ENCODE results near the gene TRMT61A.
"Not testable (repeated sequence)": the region's sequence is repeated elsewhere in the genome, so short reads cannot be mapped to it uniquely, and the experiment has no call there.

TRMT61A gene

DNA sequence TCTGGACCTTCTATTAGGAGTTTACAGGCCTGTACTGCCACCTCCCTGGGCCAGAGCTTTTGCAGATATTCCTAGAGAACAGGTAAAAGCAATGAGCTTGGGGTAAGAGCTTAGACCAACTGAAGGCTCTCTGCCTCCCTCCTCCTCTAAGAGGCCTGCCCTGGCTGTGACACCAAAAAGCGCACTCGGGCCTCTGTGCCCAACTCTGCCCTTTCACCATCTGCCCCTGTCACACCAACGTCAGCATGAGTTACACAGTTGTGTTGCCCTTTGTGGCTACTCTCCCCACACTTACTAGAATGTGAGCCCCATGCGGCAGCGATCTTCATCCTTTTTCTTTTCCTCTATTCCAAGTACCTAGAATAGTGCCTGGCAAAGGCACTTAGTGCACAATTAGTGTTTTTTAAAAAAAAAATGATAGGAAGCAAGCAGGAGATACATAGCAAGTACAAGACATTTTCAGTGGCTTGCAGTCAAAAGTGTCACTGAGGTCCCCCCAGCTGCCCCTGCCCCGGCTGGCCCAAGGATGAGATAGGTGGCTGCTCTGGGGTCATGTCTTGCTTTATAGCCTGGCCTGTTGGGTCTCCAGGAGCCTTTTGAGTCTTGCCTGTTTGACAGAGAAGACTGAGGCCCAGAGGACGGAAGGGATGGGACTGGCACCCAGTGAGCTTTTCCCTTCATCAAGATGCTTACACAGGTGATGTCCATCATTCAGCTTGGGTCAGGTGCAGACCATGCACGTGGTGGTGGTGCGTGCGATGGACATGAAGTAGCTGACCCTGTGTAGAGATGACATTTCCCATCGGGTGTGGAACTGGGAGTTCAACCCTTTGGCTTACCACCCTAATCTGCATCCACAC is 18.9 kb upstream of the TRMT61A start:
- no peak for DNase-seq

DNA sequence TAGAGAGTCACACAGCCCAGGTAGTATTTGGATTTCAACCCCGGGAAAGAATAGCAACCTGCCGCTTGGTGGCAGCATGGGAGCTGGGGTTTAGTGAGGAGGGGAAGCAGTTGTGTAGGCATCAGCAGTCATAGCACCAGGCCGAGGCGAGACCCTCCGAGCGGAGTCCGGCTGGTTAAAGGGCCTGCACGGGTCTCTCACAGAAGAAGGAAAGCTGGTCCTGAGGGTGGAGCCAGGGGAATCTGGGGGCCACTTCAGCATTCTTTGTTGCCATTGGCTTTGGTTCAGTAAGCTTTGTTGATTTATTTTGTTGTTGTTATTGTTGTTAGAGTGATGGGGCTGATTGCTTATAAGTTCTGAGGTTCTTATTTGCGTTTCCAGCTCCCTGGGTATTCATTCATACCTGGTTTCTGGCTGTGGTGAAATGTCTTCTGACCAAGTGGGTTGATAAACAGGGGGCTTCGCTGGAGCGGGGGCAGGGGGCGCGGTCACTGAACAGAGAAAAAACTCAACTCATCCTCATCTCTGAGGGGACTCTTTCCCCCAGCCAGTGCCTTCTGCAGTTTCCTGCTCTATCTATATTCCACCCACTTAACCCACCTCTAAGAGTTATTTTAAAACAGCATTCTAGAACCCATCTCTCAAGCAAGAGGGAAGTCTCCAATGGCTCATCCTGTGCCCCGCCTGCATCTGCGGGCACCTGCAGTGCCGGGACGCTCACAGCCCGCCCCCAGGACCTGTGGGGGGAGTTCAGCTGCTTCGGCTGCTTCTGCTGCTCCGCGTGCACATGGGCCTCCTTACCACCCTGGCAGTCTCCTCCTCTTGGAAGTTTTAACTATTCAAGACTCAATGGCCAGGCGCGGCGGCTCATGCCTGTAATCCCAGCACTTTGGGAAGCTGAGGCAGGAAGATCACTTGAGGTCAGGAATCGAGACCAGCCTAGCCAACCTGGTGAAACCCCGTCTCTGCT is 18.0 kb upstream of the TRMT61A start:
- no peak for DNase-seq

DNA sequence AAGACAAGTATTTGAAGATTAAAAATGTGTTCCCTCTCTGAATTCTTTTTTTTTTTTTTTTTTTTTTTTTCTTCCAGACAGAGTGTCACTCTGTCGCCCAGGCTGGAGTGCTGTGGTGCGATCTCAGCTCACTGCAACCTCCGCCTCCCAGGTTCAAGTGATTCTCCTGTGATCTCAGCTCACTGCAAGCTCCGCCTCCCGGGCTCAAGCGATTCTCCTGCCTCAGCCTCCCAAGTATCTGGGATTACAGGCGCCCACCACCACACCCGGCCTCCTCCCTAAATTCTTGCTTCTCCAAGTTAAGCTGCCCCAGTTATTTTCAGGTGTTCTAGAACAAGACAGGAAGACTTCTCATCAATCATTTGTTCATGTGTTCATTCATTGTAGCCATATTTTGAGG is 16.8 kb upstream of the TRMT61A start:
- DNase-seq = not testable (repeated sequence)

DNA sequence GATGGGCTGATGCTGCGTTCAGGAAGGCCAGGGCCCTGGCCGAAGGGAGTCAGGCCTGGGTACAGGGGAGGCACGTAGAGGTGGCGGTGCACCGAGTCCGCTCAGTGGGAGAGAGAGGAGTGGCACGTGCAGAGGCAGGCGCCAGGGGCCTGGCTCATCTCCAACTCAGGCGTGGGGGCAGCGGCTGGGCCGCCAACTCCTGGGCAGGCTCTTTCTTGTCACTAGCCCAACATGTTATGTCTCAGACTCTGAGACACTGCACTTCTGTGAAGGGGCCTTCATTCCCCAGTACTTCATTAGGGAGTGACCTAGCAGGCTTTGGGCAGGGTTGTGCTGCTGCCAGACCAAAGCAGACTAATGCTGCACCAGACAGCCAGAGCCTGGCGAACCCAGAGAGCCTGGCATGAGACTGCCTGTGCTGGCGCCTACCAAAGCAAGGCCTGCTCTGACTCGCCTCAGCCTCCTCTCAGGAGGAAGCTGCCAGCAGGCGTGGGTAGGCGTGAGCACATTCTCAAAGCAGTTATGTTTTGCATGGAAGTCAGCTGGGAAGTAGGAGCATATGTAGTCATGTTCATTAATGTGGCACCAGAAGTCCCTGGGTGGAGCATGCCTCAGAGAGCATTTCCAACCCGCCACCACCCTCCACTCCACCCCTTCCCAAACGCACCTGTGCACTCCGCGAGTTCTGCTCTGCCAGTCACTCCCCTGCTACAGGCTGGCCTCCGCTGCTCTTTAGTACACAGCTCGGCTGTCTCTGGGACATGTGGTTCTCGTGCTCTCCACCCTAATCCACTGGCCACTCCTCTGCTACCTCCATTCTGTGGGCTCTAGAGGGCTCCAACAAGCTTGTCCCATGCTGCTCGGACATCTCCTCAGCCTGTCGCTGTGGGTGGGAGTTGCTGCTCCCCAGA is 16.0 kb upstream of the TRMT61A start:
- DNase-seq = peak; percentile 61

DNA sequence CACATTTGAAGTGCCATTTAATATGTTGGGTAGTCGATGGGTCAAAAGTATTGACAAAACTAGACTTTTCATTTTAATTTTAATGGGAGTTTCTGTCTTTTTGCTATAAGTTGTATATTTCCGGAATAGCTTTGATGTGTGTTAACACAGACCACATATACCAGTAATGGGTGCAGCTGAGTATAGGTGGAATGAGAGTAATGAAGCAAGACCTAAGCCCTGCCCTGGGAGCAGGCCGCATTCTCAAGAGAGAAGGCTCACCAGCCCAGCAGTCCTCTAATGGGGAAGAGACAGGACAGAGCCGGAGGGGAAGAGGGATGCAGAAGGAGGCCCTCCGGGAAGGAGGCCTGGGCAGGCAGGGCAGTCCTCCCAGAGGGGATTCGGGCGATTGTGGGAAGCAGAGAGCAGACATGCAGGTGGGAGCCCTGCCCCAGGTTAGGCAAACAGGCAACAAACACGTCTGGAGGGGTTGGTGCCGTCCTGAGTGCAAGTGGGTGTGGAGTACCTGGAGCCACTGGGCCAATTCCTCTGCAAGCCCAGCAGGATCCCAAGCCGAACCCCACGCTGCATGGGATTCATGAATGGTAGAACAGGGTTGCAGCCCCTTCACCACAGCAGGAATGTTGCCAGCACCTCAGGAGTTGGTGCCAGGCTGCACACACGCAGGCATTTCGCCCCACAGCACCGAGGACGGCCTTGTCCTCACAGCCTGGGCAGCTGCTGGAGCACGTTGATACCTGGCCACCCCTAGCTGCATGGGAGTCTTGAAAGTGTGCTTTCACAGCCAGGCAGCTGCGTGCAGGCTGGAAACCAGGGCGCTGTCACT is 14.2 kb upstream of the TRMT61A start:
- DNase-seq = no peak

DNA sequence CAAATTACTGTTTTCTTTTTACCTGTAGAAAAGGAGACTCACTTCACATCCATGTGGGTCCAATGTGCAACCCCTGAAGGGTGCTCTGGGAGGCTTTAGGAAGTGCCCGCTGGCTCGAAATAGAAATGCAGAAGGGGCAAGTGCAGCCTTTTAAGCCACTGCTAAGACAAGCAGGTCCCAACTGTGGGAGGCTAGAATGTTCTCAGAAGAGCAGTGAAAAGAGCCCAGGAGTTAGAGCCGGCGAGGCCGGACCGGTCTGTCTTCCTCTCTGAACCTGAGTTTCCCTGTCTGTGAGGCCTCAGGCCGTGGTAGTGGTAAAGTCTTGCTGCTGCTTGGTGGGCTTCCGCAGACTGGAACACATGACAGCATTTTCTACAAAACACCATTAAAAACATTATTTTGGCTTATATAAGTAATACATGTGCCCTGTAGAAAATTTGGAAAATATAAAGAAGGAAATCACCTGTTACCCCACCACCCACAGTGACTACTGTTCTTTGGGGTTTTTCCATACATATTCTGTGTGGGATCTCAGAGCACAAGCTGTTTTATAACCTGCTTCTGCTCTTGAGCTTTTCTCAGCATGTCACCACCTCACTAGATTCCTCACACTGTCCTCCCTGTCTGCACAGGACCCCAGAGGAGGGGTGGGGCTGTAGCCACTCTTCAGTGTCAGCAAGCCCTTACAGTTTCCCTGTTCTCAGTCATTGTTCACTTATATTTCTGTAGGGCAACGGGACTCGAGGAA is 12.4 kb upstream of the TRMT61A start:
- DNase-seq = peak; percentile 38

DNA sequence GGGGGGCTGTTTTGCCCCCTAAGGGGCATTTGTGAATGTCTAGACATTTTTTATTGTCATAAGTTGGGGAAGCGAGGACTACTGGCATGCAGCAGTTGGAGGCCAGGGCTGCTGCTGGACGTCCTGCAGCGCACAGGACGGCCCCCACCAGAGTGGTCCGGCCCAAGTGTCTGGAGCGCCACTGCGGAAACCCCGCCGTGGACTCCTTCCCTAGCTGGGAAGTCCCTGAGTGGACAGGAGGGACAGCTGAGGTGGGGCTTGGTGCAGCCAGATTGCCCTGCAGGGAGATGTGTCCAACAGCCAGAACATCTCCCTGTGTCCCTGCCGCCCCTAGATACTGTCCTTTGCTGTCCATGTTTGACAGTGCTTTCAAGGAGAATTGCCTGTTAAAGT is 11.8 kb upstream of the TRMT61A start:
- no peak for DNase-seq

DNA sequence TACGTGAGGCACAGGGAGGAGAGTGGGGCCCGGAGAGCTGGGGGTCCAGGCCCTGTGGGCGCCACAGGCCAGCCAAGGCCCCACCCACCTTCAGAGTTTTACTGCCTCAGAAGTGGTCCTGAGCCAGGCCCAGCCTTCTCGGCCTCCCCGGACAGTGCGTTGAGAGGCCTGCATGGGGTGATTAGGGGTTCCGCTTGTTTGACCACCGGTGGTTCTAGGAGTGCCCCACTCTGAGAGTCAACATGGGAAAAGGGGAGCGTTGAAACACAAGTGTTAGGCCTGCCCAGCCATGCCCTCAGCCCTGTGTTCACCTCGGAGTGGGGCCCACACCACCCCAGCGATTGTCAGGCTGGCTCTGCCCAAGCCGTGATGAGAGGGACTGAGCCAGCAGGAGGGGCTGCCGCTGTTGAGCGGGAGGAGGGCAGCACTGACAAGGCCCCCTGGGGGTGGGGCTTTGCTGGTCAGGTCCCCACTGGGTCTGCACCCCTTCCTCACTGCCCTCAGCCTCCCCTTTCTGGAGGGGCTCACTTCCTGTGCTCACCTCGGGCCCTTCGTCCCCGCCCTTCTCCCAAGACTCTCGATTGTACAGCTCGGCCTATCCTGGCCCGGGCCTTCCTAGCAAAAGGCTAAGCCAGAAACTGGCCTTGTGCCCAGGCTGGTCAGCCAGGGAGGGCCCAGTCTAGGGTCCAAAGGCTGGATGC is 11.1 kb upstream of the TRMT61A start:
- DNase-seq = peak; percentile 68

DNA sequence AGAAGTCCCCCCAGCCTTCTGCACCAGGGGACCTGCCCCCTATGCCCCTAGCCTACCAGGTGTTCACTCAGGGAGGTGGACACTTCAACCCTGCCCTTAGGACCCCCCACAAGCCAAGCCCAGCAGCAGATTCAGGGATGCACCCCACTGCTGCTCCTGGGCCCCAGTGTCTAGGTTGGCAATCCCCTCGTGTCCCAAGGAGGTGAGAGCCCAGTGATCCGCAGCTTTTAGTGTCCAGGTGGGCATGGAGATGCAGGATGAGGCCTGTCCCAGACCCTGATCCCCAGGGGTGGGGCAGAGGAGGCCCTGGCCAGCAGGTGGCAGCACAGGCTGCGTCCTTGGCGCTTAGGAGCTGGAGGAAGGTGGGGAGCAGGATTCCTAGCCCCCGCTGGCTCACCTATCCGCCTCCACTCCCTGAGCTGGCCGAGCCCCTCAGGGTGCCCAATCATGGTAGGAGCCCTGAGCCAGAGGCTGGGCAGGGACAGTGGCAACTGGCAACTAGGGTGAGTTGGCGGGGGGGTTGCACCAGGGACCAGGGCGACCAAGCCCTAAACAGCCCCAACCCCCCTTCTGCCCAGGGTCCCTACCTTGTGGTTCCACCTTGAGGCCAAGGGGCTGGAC is 10.5 kb upstream of the TRMT61A start:
- DNase-seq = peak; percentile 84

DNA sequence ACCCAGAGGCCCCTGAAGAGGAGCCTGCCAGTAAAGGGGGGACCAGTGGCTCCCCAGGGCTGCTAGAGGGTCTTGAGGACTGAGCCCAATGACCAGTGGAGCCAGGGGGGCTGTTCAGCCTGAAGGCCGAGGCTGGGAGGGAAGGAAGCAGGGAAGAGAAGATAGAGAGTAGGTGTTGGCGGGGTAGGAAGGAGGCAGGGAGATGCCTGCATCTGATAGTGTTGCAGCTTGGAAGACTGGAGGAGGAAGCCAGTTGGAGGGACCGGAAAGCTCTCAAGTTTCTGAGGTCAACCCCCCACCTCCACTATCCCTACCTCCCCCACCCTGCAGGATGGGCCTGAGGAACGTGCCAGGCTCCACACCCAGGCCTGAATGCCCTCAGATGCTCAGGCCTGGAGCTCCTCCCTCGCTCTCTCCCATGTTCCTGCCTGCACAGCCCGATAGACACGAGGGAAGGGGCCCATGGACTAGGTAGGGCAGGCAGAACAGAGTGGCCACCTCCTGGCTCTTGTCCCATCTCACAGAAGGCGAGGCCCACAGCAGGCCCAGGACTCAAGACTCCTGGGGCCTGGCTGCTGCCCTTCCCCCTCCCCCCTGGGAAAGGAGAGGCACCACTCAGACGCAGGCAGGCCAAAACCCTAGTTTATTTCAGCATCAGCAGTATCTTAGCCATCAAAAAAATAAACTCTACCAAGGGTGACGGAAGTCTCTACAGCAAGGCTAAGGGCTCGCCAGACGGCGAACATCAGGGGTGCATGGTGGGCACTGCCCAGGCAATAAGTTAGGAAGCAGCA is 9.8 kb upstream of the TRMT61A start:
- no peak for DNase-seq

DNA sequence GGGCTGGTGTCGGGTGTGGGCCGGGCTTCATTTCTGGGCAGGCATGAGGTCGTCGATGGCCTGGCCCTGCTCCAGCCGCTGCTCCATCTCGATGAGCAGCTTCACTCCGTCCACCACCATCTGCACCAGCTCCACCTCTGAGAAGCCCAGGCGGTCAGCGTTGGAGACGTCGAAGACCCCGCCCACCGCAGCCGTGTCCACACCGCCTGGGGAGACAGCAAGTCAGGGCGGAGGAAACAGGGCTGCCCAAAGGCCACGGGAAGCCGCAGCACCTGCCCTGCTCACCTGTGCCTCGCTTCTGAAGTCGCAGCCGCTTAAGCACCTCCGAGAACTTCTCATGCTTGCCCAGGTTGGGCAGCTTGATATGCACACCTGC is 9.2 kb upstream of the TRMT61A start:
- peak; percentile 36 for DNase-seq

DNA sequence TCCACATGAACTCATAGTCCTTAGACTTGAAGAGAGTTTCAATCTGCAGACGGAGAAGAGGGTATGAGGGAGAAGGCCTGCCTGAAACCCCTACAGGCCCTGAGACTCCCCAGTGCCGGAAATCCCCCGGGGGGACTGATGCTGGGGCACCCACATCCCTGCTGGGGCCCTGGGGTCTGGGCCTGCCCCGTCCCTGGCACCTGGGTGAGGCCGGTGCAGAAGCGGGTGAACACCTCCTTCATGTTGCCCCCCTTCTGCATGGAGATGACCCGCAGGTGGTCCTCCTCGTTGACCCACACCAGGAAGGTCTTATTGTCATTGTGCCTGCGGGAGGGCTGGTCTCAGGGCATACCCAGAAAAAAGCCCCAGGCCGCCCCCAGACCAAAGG is 8.7 kb upstream of the TRMT61A start:
- no peak for DNase-seq

DNA sequence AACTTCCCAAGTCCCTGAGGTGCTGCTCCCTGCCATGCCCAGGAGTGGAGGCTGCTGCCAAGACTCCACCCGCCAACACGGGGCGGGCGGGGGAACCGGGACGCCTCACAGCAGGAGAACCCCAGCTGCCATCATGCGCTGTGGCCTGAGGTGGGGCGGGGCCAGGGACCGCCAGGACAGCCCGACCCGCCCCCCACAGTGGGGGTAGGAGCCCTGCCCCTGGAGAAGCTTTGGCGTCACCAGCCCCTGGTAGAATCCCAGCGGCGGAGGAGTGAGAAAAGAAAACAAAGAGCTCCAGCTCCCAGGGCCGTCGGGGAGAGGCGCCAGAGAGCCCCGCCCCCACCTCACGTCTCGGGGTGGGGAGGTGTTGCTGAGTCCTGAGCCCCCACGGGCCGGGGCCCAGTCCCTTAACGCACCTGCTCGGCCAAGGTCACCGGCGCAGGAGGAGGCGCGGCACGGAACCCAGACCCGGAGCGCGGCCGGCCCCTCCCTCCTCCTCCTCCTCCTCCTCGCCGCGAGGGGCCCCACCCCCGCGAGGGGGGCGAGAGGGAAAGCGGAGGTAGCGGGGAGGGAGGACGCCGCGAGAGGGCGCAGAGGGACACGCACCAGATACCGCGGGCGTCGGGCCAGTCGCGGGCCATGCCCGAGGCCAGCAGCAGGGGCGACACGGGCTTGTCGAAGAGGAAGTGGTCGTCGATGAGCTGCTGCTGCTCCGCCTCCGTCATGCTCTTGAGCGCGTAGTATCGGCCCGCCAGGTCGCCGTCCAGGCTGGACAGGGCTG is 8.1 kb upstream of the TRMT61A start:
- peak; percentile 92 for DNase-seq

DNA sequence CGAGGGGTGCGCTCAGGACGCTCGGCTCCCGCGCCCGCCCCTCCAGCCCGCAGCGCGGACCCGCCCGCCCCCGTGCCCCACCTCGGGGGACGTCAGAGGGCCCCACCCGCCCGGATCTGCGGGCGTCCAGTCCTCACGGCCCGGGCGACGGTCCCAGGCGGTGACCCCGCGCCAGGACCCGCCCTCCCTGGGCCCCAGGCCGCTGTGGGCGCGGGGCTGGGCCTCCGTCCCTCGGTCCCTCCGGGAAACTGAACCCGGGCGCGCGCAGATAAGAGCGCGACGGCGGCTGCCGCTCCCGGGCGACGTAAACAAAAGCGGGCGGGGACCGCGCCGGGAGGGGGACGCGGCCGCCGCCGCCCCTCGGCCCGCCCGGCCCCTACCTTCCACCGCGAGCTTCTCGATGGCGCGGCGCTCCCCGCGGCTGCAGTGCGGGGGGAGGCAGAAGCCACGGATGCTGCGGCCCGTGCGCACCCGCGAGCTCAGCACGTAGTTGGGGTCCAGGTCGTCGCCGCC is 7.5 kb upstream of the TRMT61A start:
- DNase-seq = no peak

DNA sequence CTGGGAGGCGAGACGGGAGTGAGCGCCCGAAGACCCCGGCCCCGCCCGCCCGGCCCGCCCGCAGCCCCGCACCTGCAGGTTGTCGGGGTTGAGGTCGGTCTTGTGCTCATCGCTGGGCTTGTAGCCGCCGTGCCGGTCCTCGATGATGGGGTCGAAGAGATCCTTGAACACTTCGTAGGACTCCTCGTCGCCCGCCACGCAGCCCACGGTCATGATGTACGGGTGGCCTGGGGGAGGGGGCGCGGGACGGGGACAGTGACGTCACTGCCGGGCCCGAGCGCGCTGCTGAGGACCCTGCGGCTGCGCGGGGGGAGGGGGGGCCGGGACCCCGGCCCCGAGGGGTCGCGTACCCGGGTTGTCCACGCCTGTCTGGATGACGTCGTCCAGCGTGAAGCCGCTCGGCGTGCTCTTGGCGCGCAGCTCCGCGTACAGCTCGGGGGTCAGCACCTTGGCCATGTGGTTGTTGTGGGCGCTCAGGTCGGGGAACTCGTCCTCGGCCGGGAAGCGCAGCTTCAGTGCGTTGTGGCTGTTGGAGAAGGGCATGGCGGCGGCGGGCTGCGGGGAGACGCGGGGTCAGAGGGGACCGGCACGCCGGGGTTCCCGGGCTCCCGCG is 6.9 kb upstream of the TRMT61A start:
- DNase-seq = peak; percentile 88

DNA sequence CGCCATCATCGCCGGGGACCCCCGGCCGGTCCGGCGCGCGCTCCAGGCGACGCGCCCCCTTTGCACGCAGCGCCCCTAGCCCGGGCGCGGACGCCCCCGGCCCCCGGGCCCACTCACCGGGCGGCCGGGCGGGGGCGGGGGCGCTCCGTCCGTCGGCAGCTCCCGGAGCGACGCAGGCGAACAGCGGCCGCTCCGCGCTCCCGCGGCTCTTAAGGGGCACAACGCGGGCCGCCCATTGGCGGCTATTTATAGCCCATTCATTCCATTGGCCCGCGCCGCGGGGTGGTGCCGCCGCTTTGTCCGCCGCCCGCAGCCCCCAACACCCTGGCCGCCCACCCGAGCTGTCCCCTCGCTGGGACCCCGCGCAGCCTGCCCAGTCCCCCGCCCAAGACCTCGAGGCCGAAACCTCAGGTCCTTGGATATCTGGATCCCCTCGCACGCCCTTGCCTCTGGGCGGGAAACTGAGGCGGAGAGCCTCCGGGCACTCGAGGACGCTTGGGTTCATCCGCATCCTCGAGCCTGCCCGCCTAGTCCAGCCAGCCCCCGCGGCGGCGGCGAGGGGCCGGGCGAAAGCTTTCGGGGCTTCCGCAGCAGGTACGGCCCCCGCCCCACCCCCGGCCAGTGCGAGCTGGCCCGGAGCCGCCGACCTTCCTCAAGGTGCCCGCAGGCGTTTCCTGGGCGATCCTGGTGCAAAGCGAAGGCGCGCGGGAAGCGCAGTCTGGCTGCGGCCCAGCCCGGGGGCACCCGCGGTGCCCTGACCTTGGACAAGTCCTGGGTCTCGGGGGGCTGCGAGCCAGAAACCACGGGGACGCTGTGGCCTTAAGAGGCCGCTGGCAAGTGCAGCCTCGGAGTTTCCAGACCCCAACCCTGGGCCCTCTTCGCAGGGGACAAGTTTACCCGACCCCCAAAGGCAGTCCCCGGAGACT is 6.1 kb upstream of the TRMT61A start, which contains the start of gene CKB:
Gene CKB, minus strand, starts transcription at position 182 of the 926 bp plus-strand sequence. CDS start 337 bp downstream, outside the sequence.
- DNase-seq = peak; percentile 95
